Measurements from ENCODE around the gene PDLIM5.

Gene PDLIM5

GRCh38 chr4:94504545-94504944, 52.8 kb downstream of the PDLIM5 start:
- ATAC-seq = no peak
- TF ChIP-seq BACH2 (CRISPR knock-in tag; IDR thresholded peaks at IDR 0.05; ENCODE audit: borderline replicate concordance) (no peak), ZNF70 (CRISPR knock-in tag; IDR thresholded peaks at IDR 0.05) (no peak), OSR1 (CRISPR knock-in tag; IDR thresholded peaks at IDR 0.05) (no peak), ESRRG (CRISPR knock-in tag; IDR thresholded peaks at IDR 0.05) (no peak), SNAI2 (CRISPR knock-in tag; IDR thresholded peaks at IDR 0.05) (no peak), ZFP30 (CRISPR knock-in tag; IDR thresholded peaks at IDR 0.05) (no peak), PATZ1 (CRISPR knock-in tag; IDR thresholded peaks at IDR 0.05; ENCODE audit: borderline replicate concordance) (no peak), GLIS3 (CRISPR knock-in tag; IDR thresholded peaks at IDR 0.05) (no peak), TSHZ2 (CRISPR knock-in tag; IDR thresholded peaks at IDR 0.05) (no peak), TCF4 (CRISPR knock-in tag; IDR thresholded peaks at IDR 0.05; ENCODE audit: borderline replicate concordance) (no peak)

- no peak for ATAC-seq
- no peak for TF ChIP-seq ZNF8 (CRISPR knock-in tag; IDR thresholded peaks at IDR 0.05)
These were observed 55.1 kb downstream of the PDLIM5 start for GRCh38 chr4:94506822-94507221.

- TF ChIP-seq RARB (CRISPR knock-in tag; IDR thresholded peaks at IDR 0.05) (no peak), TSHZ2 (CRISPR knock-in tag; IDR thresholded peaks at IDR 0.05) (no peak), ZNF565 (CRISPR knock-in tag; conservative IDR thresholded peaks at IDR 0.05; ENCODE audit: low read depth) (no peak), CREB5 (CRISPR knock-in tag; IDR thresholded peaks at IDR 0.05; ENCODE audit: low read depth) (no peak), CSDC2 (CRISPR knock-in tag; IDR thresholded peaks at IDR 0.05) (no peak), ISL1 (CRISPR knock-in tag; IDR thresholded peaks at IDR 0.05) (no peak), TCF4 (CRISPR knock-in tag; IDR thresholded peaks at IDR 0.05; ENCODE audit: borderline replicate concordance) (no peak), ZNF8 (CRISPR knock-in tag; IDR thresholded peaks at IDR 0.05) (no peak), ZFP30 (CRISPR knock-in tag; IDR thresholded peaks at IDR 0.05) (no peak), TOX (CRISPR knock-in tag; IDR thresholded peaks at IDR 0.05; ENCODE audit: borderline replicate concordance) (no peak), PATZ1 (CRISPR knock-in tag; IDR thresholded peaks at IDR 0.05; ENCODE audit: borderline replicate concordance) (no peak), ZFP3 (CRISPR knock-in tag; IDR thresholded peaks at IDR 0.05) (no peak), BACH2 (CRISPR knock-in tag; IDR thresholded peaks at IDR 0.05; ENCODE audit: borderline replicate concordance) (no peak), OSR1 (CRISPR knock-in tag; IDR thresholded peaks at IDR 0.05) (no peak)
- TF ChIP-seq, protein P1, sequence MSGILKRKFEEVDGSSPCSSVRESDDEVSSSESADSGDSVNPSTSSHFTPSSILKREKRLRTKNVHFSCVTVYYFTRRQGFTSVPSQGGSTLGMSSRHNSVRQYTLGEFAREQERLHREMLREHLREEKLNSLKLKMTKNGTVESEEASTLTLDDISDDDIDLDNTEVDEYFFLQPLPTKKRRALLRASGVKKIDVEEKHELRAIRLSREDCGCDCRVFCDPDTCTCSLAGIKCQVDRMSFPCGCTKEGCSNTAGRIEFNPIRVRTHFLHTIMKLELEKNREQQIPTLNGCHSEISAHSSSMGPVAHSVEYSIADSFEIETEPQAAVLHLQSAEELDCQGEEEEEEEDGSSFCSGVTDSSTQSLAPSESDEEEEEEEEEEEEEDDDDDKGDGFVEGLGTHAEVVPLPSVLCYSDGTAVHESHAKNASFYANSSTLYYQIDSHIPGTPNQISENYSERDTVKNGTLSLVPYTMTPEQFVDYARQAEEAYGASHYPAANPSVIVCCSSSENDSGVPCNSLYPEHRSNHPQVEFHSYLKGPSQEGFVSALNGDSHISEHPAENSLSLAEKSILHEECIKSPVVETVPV (CRISPR knock-in tag; IDR thresholded peaks at IDR 0.05) = no peak
- no peak for ATAC-seq
These were observed 55.5 kb downstream of the PDLIM5 start for GRCh38 chr4:94507281-94507680.

All from SK-N-SH treated with all-trans-retinoic acid at 6 μM for 48 hours (cell line).